GM12875 (cell line): ENCODE results near the gene NADK.

ENCODE experiments used
- H3K4me3 ChIP-seq: one replicate; pipeline ENCODE4 v1.5.1; 2011; ENCODE audit warnings: low read depth, low read length, control low read depth
- CTCF ChIP-seq: IDR thresholded peaks from 2 replicates; pipeline ENCODE4 v1.5.1; 2011; ENCODE audit warnings: low read depth, mild to moderate bottlenecking, control low read depth, inconsistent platforms, low read length, moderate library complexity, borderline replicate concordance; ENCODE audit not compliant: insufficient read depth

NADK gene

GRCh38 chr1:1763657-1764621 is 14.3 kb downstream of the NADK start:
- no peak overlapping the region for H3K4me3 ChIP-seq
- no peak for TF ChIP-seq CTCF

GRCh38 chr1:1761504-1762376 is 16.5 kb downstream of the NADK start:
- no peak overlapping the region for H3K4me3 ChIP-seq
- no peak for TF ChIP-seq CTCF

- H3K4me3 ChIP-seq = no peak overlapping the region
- TF ChIP-seq CTCF = no peak
These were observed 17.6 kb downstream of the NADK start for GRCh38 chr1:1760715-1761114.

- TF ChIP-seq CTCF = no peak
- no peak overlapping the region for H3K4me3 ChIP-seq
These were observed 18.0 kb downstream of the NADK start for GRCh38 chr1:1760345-1760650.

GRCh38 chr1:1759456-1760344 is 18.6 kb downstream of the NADK start:
- H3K4me3 ChIP-seq = no peak overlapping the region
- no peak for TF ChIP-seq CTCF

- TF ChIP-seq CTCF = no peak
- H3K4me3 ChIP-seq = no peak overlapping the region
These were observed 19.4 kb downstream of the NADK start for GRCh38 chr1:1758692-1759455.
